HG03378 (cell line): Measurements from ENCODE around the gene HIPK4.
"Not testable (repeated sequence)": the region's sequence is repeated elsewhere in the genome, so short reads cannot be mapped to it uniquely, and the experiment has no call there.

Experiments used
- ATAC-seq: cut with Tn5 transposase; IDR thresholded peaks from one replicate; pipeline ENCODE4 v1.9.1; 2021; ENCODE audit warnings: mild to moderate bottlenecking, moderate library complexity; ENCODE audit not compliant: unreplicated experiment

Gene HIPK4

DNA sequence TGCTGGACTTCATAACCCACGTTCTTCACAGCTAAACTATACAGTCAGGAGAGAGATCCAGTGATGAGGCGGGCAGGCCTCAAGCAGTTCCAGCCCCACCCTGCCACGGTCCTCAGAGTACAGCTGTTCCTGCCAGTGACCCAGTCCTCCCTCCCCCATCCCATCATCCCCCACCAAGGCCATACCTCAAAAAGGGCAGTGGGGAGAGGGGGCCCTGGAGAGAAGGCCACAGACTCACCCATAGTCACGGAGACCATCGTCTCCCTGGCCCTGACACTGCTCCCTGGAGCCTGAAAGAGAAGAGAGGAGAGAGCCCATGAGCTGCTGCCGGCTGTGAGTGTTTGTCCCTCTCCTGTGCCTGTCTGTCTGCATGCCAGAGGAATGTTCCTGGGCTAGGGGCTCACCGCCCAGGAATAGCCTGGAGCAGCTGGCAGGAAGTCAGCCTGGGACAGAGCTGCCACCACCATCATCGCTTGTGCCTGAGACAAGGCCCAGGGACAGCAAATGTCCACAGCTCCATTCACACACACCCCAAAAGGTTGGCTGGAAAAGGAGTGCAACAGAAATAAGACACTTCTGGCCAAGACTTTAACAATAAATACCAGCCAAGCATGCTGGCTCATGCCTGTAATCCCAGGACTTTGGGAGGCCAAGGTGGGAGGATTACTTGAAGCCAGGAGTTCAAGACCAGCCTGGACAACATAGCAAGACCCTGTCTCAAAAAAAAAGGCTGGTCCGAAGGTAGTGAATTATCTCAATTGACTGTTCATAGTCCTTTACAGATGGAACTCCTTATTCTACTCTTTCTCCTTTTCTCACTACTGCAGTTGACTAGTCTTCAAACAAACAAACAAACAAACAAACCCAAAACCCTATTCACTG is 48.1 kb downstream of the HIPK4 start:
- ATAC-seq, result no peak

DNA sequence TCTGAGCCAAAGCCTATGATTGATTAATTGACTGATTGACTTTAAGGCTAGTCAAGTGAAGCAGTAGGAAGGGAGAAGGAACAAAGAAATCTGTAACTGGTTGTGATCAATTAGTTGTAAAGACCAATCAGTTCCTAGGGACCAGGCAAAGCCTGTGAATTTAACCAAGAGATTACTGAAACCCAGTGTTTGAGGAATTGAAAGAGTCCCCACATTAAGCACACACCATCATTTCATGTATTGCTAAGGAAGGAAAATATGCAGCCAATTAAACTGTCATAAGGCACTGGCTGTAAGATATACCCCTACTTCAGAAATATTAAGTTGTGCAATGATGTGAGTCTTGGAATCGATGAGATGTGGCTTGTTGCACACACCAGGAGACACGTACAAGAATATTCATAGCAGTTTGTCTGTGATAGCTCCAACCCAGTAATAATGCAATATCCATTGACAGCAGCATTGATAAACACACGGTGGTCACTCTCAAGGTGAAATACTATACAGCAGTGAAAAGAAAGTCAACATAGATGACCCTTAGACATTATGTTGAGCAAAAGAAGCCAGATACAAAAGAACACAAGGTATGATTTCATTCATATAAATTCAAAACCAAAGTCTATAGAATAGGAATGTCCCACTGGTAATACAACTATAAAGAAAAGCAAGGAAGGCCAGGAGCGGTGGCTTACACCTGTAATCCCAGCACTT is 50.8 kb downstream of the HIPK4 start:
- no peak for ATAC-seq

DNA sequence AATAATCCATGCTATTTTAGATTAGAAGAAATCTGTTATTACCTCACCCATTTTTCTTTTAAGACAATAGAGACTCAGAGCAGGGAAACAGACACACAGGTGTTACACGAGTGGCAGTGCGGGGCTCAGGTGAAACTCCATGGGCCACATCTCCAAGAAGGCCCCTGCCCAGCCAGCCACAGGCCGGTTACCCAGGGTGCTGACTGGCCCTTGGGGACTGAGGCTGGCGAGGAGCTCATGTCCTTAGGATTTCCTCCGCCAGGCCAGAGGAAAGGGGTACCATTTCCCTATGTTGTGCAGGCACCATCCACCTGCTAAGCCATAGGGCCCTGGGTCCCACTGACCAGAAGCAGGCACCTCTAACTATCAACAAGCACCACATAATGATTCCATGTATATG is 52.4 kb downstream of the HIPK4 start:
- no peak for ATAC-seq

DNA sequence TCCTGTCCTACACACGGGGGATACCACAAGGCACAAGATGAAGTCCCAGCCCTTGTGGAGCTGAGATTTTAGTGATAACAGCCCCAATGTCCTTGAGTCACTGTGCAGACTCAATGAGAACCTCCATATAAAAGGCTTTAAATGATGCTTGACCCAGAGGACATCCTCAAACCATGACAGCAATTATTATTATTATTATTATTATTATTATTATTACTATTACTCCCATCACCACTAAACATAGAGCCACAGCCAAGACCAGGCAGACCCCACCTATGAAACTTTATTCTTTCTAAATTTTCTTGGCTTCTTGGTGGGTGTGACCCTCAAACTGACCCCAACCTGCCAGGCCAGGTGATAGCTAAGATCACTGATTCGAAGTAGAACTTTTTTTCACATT is 52.9 kb downstream of the HIPK4 start:
- ATAC-seq, result no peak

DNA sequence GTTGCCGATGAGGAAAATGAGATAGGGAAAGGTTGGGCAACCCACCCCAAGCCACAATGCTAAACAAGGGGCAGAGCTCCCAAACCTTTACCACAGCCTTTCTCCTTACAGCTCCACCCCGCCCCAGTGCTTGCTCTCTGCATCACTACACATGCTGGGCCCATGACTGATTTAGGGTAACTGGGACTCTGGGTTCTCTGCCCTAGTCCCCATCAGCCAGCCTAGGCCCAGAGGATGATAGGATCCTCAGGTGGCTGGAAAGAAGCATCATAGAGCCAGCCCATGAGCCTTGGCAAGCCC is 53.4 kb downstream of the HIPK4 start:
- no peak for ATAC-seq

DNA sequence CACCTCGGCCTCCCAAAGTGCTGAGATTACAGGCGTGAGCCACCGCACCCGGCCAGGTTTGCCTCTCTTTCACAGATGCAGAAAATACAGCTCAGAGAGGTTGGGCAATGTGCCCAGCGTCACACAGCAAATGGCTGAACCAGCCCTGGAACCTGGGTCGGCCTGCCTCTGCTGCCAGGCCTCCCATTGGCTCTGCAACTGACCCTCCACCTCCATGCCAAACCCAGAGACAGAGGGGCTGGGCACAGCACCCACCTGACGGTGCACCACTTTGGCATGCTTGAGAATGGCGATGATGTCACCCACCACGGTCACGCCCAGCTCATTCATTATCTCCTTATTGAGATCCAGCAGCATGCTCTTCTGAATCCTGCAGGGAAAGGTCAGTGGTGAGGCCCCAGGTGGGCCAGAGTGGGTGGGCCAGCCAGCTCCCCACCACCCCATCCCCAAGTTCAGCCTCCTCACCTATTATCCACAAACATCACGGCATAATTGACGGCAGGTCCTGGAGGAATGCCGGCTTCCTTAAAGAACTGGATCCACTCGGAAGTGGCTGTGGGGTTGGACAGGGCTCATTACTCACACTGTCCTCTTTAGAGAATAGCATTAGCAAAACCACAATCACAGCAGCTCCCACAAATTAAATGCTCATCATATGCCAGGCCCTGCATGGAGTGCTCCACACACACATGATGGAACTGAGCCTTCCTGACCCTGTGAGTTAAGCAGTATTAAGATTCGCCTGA is 54.0 kb downstream of the HIPK4 start:
- no peak for ATAC-seq

DNA sequence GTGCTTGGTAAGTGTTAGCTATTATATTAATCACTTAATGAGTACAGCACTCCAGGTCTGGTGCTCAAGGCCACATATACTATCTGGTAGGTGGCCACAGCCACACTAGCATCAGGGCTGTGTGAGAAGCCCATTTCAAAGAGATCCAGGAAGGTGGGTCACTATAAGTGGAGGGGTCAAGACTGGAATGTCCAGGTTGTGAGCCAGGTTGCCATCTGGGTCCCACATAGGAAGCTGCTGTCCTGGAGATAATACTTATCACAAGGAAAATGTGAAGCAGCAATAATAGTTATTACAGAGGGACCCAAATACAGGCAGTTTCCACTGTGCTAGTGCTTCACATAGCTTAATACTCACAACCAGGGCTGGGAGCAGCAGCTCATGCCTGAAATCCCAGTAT is 54.9 kb downstream of the HIPK4 start:
- no peak for ATAC-seq

DNA sequence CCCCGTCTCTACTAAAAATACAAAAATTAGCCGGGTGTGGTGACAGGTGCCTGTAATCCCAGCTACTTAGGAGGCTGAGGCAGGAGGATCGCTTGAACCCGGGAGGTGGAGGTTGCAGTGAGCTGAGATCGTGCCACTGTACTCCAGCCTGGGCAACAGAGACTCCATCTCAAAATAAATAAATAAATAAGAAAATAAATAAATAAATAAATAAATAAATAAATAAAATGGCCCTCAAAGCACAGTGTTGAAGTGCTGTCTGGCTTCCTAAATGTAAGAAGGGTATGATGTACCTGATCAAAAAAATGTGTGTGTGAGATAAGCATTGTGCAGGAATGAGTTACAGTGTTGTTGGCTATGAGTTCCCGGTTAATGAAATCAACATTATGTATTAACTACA is 56.9 kb downstream of the HIPK4 start:
- not testable (repeated sequence) for ATAC-seq

DNA sequence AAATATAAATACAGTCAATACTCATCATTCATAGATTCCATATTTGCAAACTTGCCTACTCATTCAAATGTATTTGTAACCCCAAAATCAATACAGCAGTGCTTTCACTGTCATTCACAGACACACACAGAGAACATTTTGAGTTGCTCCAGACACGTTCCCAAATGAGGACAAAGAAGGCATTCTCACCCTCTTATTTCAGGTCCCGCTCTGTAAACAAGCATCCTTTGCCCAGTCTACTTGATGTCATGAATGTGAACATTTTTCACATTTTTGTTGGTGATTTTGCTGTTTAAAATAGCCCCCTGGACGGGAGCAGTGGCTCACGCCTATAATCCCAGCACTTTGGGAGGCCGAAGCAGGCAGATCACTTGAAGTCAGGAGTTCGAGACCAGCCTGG is 57.3 kb downstream of the HIPK4 start:
- ATAC-seq, result no peak

DNA sequence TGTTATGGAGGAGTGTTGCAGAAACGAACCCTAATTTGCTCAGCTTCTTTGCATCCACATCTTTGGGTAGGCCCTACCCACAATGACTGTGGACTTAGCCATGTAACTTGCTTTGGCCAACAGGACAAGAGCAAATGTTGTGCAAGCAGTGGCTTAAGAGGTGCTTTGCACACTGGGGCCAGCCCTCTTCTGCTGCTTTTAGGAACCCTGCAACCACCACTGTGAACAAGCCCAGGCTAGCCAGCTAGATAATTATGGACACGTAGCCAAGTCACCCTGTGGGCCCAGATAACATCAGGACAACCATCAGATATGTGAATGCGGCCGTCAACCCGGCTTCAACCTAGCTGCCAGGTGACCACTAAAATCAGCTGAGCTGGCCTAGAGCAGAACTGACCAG is 58.9 kb downstream of the HIPK4 start:
- ATAC-seq, result no peak
